HEK293T (cell line): ENCODE results near the gene MYH10.

ENCODE experiments used
- FOXM1 ChIP-seq: fragments of 450-650 bp; IDR thresholded peaks from 2 replicates; pipeline ENCODE4 v1.6.1; 2017; ENCODE audit warnings: mild to moderate bottlenecking, borderline replicate concordance
- HDGF ChIP-seq: fragments of 450-650 bp; IDR thresholded peaks from 2 replicates; pipeline ENCODE4 v1.6.1; 2017; ENCODE audit warnings: antibody characterized with exemption, borderline replicate concordance
- NFRKB ChIP-seq: fragments of 450-650 bp; IDR thresholded peaks from 2 replicates; pipeline ENCODE4 v1.6.1; 2016; ENCODE audit warnings: mild to moderate bottlenecking, moderate library complexity
- SP1 ChIP-seq: fragments of 450-650 bp; IDR thresholded peaks from 2 replicates; pipeline ENCODE4 v1.6.1; 2017
- SUZ12 ChIP-seq: fragments of 450-650 bp; IDR thresholded peaks from 2 replicates; pipeline ENCODE4 v1.6.1; 2016; ENCODE audit warnings: mild to moderate bottlenecking
- TARDBP ChIP-seq: fragments of 450-650 bp; IDR thresholded peaks from 2 replicates; pipeline ENCODE4 v1.6.1; 2016
- ZNF384 ChIP-seq: fragments of 450-650 bp; IDR thresholded peaks from 2 replicates; pipeline ENCODE4 v1.6.1; 2016

GRCh38 chr17:8474826-8475225 is 155.7 kb downstream of the MYH10 start:
- no peak for TF ChIP-seq SUZ12
- no peak for TF ChIP-seq ZNF384
- no peak for TF ChIP-seq FOXM1
- no peak for TF ChIP-seq TARDBP
- TF ChIP-seq NFRKB = no peak
- TF ChIP-seq SP1 = no peak
- no peak for TF ChIP-seq HDGF
